Stimulated activated naive CD4-positive, alpha-beta T cell (primary cell): ENCODE measurements around the gene CFAP97D2.
"Not testable (repeated sequence)": the region's sequence is repeated elsewhere in the genome, so short reads cannot be mapped to it uniquely, and the experiment has no call there.

Experiments
- DNase-seq, 6 experiments: peaks; one replicate each; lab custom pipeline; 2025; lab: John Stamatoyannopoulos, UW

Gene CFAP97D2

GRCh38 chr13:114143806-114144605 lies 35.1 kb upstream of the CFAP97D2 start:
- DNase-seq: peak; percentile 24 to 62 (median 44)

- DNase-seq: no peak
Observed at GRCh38 chr13:114144606-114145244, 34.3 kb upstream of the CFAP97D2 start.

- no peak for DNase-seq
Observed at GRCh38 chr13:114145256-114145655, 33.8 kb upstream of the CFAP97D2 start.

DNA sequence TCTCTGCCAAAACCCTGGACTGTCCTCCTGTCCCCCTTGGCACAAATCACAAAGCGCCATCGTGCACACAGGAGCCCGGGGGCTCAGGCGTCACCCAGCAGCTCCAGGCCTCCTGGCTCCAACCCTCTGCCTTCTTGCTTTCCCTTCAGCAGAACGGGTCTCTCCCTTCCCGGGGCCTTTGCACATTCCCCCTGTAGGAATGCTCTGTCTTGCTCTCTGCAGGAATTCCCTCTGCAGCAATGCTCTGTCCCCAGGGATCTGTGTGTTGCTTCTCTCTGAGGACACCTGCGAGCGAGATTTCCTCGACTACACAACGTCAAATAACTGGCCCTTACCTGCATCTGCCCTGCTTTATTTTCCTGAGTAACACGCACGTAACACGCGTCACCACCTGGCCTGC lies 33.3 kb upstream of the CFAP97D2 start:
- no peak for DNase-seq

DNA sequence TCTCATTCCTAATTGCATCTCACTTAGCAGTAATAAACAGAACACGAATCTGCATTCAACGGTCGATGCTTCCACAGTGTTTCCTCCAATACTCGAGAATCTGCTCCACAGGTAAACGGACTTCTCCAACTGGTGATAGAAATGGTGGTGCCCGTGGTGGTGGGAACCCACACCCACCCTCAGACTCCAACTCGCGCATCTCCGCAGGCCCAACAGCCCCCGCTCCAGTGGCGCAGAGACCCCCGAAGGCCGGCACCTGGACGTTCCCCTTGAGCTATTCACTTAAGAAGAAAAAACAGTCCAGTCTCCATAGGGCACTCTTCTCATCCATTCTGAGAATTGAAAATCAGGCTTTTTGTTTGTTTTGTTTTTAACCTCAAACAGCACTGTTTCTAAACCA lies 32.9 kb upstream of the CFAP97D2 start:
- no peak for DNase-seq

DNA sequence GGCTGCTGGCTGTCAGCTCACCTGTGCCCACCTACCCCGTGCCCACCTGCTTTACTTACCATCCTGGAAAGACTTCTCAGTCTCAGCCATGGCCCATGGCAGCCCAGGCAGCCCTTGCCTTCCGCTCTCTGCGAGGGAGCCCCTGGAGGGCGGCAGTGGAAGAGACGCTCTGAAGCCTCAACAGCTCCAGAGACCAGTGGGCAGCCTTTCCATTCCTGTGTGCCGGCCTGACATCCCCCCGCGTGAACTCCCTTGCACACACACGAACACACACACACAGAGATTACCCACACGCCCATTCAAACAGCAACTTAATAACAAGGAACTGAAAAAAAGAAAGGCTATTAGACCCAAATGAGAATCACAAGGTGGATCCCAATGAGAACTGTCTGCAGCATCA lies 32.4 kb upstream of the CFAP97D2 start:
- no peak for DNase-seq

DNA sequence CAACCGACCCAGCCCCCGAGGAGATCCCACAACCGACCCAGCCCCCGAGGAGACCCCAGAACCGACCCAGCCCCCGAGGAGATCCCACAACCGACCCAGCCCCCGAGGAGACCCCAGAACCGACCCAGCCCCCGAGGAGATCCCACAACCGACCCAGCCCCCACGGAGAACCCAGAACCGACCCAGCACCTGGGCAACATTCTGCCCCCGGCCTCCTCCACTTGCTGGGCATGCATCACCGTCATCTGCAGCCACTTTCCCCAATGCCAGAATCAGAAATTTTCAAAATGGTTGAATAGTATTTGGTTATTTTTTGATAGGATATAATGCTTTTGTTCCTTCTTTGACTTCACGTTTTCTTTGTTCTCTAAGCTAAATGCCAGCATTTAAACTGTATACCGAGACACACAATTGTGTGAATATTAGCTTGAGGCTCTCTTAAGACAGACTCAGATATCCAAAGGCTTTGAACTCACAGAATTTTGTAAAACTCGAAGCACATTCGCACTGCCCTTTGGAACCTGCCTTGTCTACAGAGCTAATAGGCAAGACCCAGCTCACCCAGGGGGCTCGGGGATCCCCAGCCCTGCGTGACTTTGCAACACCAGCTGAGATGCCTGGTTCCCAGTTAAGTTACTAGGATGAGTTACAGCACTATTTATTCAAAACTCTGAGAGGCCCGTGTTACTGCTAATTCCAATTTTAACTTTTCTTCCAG lies 31.1 kb upstream of the CFAP97D2 start:
- DNase-seq: no peak

GRCh38 chr13:114148521-114148855 lies 30.6 kb upstream of the CFAP97D2 start:
- peak; percentile 71 to 97 (median 86) for DNase-seq

DNA sequence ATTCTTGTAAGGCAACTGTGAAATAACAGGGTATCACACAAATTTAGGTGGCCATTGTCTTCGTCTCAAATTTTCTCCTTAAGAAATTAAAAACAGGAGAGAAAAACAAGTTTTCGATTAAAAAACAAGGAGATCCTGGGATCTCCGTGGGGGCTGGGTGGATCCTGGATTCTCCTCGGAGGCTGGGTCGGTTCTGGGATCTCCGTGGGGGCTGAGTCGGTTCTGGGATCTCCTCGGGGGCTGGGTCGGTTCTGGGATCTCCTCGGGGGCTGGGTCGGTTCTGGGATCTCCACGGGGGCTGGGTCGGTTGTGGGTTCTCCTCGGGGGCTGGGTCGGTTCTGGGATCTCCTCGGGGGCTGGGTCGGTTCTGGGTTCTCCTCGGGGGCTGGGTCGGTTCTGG lies 30.2 kb upstream of the CFAP97D2 start:
- not testable (repeated sequence) for DNase-seq

DNA sequence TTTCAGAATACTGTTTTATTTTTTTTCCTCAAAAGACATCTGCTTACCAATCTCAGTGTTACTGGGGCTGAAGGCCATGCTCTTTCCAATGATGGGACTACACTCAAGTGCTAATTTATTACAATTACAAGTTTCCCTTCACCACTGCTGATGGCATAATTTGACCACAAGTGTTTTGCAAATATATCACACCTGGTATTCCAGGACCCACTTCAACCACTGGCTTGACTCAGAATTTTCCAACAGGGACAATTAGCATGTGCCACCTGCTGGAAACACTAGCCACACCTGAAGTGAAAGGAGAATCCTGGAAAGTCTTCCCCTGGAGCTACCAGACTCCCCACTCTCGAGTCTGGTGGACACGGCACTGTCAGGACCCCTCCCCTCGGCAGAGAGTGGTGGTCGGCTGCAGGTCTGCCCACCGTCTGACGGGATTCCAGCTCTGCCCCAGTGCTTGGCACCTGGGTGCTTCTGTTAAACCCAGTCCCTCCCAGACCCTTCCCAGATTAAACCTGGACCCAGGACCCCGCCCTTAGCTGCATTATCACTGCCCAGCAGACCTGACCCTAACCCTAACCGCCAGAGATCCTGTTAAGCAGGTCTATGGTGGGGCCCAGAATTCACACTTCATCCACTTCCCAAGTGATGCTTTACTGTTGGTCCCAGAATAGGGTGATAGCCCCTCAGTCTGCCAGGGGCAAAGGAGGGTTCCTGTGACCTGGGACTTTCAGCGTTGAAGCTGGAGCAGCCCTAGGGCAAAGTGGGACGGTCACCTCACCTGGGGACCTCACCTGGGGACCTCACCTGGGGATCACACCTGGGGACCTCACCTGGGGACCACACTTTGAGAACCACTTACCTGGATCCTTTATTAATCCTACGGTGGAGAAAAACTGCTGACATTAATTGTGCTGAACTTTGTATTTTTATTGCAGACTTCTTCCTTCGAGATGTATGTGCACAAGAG lies 29.0 kb upstream of the CFAP97D2 start:
- no peak for DNase-seq

DNA sequence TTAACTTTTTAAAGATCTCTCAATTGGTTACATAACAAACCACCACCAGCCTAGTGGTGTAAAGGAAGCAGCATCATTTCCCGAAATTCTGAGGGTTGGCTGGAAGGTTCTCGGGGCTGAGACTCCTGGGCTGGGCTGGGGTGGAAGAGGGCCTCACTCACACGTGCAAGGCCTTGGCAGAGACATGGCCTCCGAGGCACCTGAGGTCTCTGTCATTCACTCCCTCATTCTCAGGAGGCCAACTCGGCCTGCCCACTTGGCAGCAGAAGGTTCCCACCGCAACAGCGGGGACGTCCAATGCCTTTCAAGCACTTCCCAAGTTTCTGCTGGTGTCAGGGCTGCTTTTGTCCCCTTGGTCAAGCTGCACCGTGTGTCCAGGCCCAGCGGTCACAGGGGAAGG lies 28.0 kb upstream of the CFAP97D2 start:
- DNase-seq: no peak

GRCh38 chr13:114151565-114152284 lies 27.3 kb upstream of the CFAP97D2 start:
- DNase-seq: peak in 4 of 6 experiments; percentile 32 to 59 (median 37)

GRCh38 chr13:114152285-114152645 lies 26.8 kb upstream of the CFAP97D2 start:
- DNase-seq: no peak

GRCh38 chr13:114152831-114153371 lies 26.2 kb upstream of the CFAP97D2 start:
- DNase-seq: no peak

- no peak for DNase-seq
Observed at GRCh38 chr13:114153485-114154080, 25.5 kb upstream of the CFAP97D2 start.

- DNase-seq: no peak
Observed at GRCh38 chr13:114154476-114154875, 24.6 kb upstream of the CFAP97D2 start.

DNA sequence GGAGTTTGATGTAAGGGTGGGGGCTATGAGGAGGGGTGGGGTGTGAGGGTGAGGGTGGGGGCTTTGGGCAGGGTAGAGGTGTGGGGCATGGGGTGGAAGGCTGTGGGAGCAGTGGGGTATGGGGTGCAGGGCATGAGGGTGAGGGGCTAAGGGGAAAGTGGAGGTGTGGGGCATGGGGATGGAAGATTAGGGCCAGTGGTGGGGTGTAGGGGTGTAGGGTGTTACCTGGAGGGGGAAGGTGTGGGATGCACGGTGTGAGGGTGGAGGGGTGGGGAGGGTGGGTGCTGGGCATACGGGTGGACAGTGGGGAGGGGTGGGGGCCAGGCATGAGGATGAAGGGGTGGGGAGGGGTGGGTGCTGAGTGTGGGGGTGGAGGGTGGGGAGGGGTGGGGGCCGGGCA lies 23.7 kb upstream of the CFAP97D2 start:
- DNase-seq: no peak

- no peak for DNase-seq
Observed at GRCh38 chr13:114155926-114156883, 22.9 kb upstream of the CFAP97D2 start.

- no peak for DNase-seq
Observed at GRCh38 chr13:114157869-114158495, 21.1 kb upstream of the CFAP97D2 start.
